HG03196 (cell line): ENCODE measurements around the gene USP33.
"Not testable (repeated sequence)": the region's sequence is repeated elsewhere in the genome, so short reads cannot be mapped to it uniquely, and the experiment has no call there.

Experiments used
- ATAC-seq: cut with Tn5 transposase; IDR thresholded peaks from one replicate; pipeline ENCODE4 v1.9.1; 2021; ENCODE audit not compliant: unreplicated experiment

USP33 gene

GRCh38 chr1:77741316-77741715 lies 18.3 kb downstream of the USP33 start:
- ATAC-seq = no peak

- no peak for ATAC-seq
Measured at GRCh38 chr1:77739235-77739634, 20.4 kb downstream of the USP33 start.

- ATAC-seq = no peak
Measured at GRCh38 chr1:77732090-77732489, 27.6 kb downstream of the USP33 start.

GRCh38 chr1:77725706-77726105 lies 33.9 kb downstream of the USP33 start:
- no peak for ATAC-seq

GRCh38 chr1:77718181-77718580 lies 41.5 kb downstream of the USP33 start:
- no peak for ATAC-seq

- no peak for ATAC-seq
Measured at GRCh38 chr1:77716065-77716464, 43.6 kb downstream of the USP33 start.

- ATAC-seq = no peak
Measured at GRCh38 chr1:77709727-77710126, 49.9 kb downstream of the USP33 start.

- no peak for ATAC-seq
Measured at GRCh38 chr1:77706321-77706720, 53.3 kb downstream of the USP33 start.

- no peak for ATAC-seq
Measured at GRCh38 chr1:77704736-77705135, 54.9 kb downstream of the USP33 start.

- ATAC-seq = not testable (repeated sequence)
Measured at GRCh38 chr1:77699673-77700072, 60.0 kb downstream of the USP33 start.

GRCh38 chr1:77697441-77697840 lies 62.2 kb downstream of the USP33 start:
- ATAC-seq = no peak

GRCh38 chr1:77688939-77689338 lies 70.7 kb downstream of the USP33 start:
- ATAC-seq = no peak

GRCh38 chr1:77687519-77687906 lies 72.1 kb downstream of the USP33 start:
- ATAC-seq = no peak

- ATAC-seq = no peak
Measured at GRCh38 chr1:77686796-77687518, 72.7 kb downstream of the USP33 start.

- ATAC-seq = peak; percentile 86
Measured at GRCh38 chr1:77683160-77684148, 76.2 kb downstream of the USP33 start.

GRCh38 chr1:77682460-77683159 lies 77.0 kb downstream of the USP33 start, which contains the start of gene ZZZ3:
Gene ZZZ3 (minus strand): TSS chr1:77682658. CDS start chr1:77633354, 49,304 bp downstream.
- ATAC-seq = peak; percentile 71

- no peak for ATAC-seq
Measured at GRCh38 chr1:77680173-77680572, 79.5 kb downstream of the USP33 start.

- no peak for ATAC-seq
Measured at GRCh38 chr1:77678660-77679610, 80.7 kb downstream of the USP33 start.

- not testable (repeated sequence) for ATAC-seq
Measured at GRCh38 chr1:77674807-77675206, 84.8 kb downstream of the USP33 start.

- no peak for ATAC-seq
Measured at GRCh38 chr1:77673716-77674355, 85.8 kb downstream of the USP33 start.
